HG02943 (cell line): ENCODE data around the gene RSPO3.

Source experiments
- ATAC-seq: cut with Tn5 transposase; IDR thresholded peaks from one replicate; pipeline ENCODE4 v1.9.1; 2021; ENCODE audit warnings: mild to moderate bottlenecking, low read depth, moderate library complexity; ENCODE audit not compliant: unreplicated experiment

The RSPO3 gene

GRCh38 chr6:127148511-127148910, 30.0 kb downstream of the RSPO3 start:
- no peak for ATAC-seq

DNA sequence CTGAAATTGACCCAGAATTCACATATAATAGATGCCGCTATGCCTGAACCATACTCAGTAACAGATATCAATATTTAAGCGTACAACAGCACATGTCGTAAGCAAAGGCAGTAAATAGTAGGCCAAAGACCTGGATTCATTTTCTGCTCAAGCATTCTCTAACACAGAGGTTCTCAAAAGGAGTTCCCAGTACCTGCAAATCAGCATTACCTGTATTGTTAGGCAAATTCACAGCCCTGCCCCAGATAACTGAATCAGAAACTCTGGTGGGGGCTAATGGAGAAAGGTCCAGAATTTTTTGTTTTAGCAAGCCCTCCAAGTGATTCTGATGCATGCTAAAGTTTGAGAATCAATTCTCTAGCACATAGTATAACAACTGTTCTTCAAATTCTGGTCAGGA, 36.0 kb downstream of the RSPO3 start:
- ATAC-seq, result no peak

GRCh38 chr6:127160484-127160883, 42.0 kb downstream of the RSPO3 start:
- no peak for ATAC-seq

GRCh38 chr6:127162836-127163235, 44.4 kb downstream of the RSPO3 start:
- no peak for ATAC-seq

GRCh38 chr6:127164036-127164435, 45.6 kb downstream of the RSPO3 start:
- ATAC-seq, result no peak

GRCh38 chr6:127164565-127164964, 46.1 kb downstream of the RSPO3 start:
- no peak for ATAC-seq

- ATAC-seq, result no peak
Observed at GRCh38 chr6:127173156-127173940, 54.9 kb downstream of the RSPO3 start.

DNA sequence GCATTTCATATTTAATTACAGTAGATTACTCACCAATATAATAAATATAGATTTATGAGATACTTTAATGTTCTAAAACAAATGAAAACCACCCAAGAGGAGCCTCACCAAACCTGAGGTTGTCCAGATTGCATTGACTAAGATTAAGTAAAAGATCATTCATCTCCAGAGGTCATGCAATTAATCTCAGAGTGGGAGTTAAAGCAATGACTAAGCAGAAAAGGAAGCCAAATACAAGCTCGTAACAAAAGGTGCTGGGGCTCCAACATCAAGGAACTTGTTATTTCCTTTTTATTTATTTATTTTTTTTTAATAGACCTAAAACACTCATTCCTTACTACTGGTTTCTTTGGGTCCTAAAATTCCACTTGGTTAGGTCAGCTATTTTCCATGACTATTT, 57.7 kb downstream of the RSPO3 start:
- no peak for ATAC-seq

GRCh38 chr6:127177030-127177922, 58.8 kb downstream of the RSPO3 start:
- no peak for ATAC-seq

DNA sequence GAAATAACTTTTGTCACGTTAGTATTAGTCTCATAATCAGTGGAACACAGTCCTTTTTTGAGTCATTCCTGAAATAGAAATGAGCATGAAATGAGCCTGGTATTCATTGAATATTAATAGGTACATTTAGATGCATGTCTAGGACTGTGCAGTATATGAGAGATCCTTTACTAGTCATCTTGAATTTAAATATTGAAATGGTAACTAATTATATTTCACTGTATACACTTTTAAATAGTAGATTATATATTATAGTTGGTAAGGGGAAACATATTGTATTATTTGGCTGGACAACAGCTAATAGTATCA, 59.4 kb downstream of the RSPO3 start:
- no peak for ATAC-seq

DNA sequence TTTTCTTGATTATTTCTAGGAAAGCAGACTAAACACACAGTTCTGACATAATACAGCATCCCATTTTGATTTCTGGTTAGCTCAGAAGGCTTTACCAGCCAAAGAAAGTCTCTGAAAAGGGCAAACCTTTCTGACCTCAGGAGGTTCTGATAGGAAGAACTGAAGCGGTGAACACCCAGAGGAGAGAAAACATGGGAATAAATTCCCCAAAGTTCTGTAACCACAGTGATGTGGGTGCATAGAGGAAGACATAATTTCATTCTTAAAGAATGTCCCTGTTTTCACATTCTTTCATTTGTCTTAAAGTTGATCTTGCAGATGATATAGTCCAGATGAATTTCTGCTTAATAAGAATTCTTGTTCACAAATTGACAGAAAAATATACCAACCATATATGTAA, 60.3 kb downstream of the RSPO3 start:
- ATAC-seq, result no peak

DNA sequence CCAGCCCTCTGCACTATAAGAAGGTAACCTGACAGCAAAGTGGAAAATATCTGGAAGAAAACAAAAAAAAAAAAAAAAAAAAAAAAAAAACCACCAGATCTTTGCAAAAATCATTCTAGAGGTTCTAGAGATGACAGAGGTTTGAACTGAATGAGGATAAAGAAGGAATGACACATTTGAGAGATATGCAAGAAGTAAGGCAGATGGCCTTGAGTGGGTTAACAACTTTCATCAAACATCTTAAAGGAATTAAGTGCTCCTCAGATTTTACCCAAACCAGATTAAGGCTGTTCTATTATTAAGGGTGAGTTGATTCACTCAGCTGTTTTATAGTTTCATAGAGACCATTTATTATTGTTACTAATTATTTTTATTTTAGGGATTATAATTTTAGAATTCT, 62.0 kb downstream of the RSPO3 start:
- no peak for ATAC-seq

GRCh38 chr6:127182501-127182900, 64.0 kb downstream of the RSPO3 start:
- ATAC-seq, result no peak

- ATAC-seq, result no peak
Observed at GRCh38 chr6:127185437-127185995, 67.0 kb downstream of the RSPO3 start.

DNA sequence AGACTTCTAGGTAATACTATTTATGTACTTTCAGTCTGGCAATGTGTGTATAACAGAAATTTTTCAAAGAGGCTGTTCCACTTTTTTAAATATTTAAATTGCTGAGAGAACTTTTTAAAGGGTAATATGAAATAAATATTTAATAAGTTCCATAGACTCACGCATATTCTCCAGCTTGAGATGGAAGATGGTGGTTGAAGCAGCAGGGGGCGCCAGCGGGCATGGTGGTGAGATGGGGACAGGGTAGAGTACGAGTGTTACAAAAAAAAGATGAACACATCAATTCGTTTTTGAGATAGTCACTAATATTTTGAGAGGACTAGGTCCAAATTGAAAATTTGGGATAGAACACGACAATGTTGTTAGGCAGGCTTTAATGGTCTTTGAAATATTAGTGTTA, 68.4 kb downstream of the RSPO3 start:
- ATAC-seq, result no peak

DNA sequence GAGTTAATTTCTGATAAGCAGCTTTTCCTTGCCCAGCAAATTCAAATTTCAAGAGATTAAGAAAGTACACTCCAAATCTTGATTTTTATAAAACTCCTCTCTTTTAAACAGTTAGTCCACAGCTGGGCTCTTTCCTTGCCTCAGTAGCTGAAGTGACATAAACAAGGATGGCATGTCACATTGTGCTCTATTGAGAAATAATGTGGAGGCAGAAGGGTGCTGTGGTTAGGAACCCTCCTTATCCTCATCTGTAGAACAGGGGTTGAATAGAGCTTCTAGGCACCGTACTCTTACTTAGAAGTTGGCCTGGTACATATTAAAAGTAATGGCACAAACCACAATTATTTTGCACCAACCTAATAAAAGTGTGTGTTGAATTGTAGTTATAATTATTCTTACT, 70.3 kb downstream of the RSPO3 start:
- ATAC-seq, result no peak

DNA sequence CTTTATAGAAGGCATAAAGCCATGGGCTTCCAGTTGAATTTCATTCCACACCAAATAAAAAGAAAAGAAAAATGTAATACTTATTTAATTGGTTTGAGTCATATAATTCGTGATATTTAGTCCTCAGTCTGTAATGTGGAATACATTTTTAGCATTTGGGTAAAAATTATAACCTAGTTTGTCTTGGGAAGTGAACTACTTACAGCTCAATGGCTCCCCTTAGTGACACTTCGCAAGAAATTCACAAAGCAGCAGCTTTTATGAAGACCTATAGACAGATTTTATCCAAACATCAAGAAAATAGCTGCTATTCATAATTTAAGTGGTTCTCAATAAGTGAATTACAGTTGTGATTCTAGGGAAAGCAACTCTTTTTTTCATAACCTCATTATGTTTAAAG, 72.1 kb downstream of the RSPO3 start:
- ATAC-seq, result no peak

GRCh38 chr6:127191716-127192115, 73.2 kb downstream of the RSPO3 start:
- ATAC-seq, result no peak

GRCh38 chr6:127192911-127193541, 74.6 kb downstream of the RSPO3 start:
- ATAC-seq, result no peak

DNA sequence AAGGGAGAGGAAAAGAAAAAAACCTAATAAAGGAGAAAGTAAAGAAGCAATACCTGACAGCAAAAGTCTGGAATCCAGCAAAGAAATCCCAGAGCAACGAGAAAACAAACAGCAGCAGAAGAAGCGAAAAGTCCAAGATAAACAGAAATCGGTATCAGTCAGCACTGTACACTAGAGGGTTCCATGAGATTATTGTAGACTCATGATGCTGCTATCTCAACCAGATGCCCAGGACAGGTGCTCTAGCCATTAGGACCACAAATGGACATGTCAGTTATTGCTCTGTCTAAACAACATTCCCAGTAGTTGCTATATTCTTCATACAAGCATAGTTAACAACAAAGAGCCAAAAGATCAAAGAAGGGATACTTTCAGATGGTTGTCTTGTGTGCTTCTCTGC, 77.4 kb downstream of the RSPO3 start:
- ATAC-seq, result no peak

DNA sequence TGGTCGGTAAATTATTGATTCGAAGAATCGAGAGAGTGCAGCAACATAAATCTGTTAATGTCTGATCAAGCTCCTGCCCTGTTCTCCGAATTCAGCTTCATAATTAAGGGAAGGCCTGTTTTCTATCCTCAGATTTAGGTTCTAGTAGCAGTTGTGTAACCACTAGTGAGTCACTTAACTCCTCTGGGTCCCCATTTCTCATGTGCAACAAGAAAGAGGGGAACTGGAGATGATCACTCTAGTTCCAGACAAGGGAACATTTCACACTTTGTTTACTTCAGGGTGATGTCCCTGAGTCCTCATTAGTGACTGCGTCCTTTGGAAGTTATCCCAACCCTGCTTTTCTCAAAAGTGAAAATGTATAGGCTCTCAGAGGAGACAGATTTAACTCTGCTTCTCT, 80.1 kb downstream of the RSPO3 start:
- ATAC-seq, result no peak
